ENCODE measurements around the gene PYGO2. TPM values are rescaled to one million over a fixed set of nuclear protein-coding genes. Genes with fewer than 3 reads are reported as not detected.
A peak's percentile ranks its signal among the peaks of the same experiment; 100 is the strongest.

PYGO2 gene
- total RNA-seq, 4 donors from 2014 or later = 14.4 to 18.8 (median 17.5) TPM

- 2% methylated on average over 9 to 11 of the region's 36 CpGs for WGBS, 2 donors
- Histone ChIP-seq H3K36me3 (no peaks in the 10 kb centered on the region), H3K9me3 (no peaks in the 10 kb centered on the region), H3K4me3 (peak overlapping the region; percentile 49 to 75 (median 68)), H3K4me1 (peaks cover 52 to 77% (median 52%) of the 10 kb centered on the region in 3 donors), H3K27ac (peak overlapping the region; percentile 97 to 99 (median 98)), H3K27me3 (no peaks in the 10 kb centered on the region)
- intact Hi-C loops (cut with DNase I) = no loop called here
- DNase-seq = peak; percentile 56
- TF ChIP-seq CTCF (IDR thresholded peaks at IDR 0.05) (peak in 3 of 6 experiments; percentile 32 to 40 (median 36)), POLR2A (IDR thresholded peaks at IDR 0.05) (peak in 2 of 4 donors; percentile 40 to 73)
Observed at GRCh38 chr1:154937085-154937987, 24.2 kb downstream of the PYGO2 start.

GRCh38 chr1:154936555-154937084, 25.0 kb downstream of the PYGO2 start, which contains the start of gene PMVK:
Gene PMVK, minus strand, starts transcription at chr1:154936719. Its CDS starts 34 bp downstream, at chr1:154936685.
- H3K4me3 ChIP-seq = peak within 1 kb of the TSS; percentile 49 to 75 (median 68)
- TF ChIP-seq CTCF (IDR thresholded peaks at IDR 0.05) (peak in 4 of 6 experiments; percentile 14 to 43 (median 28)), POLR2A (IDR thresholded peaks at IDR 0.05) (peak in 3 of 4 donors; percentile 18 to 69 (median 46))
- no peaks in the 10 kb centered on the region for H3K27me3 ChIP-seq
- H3K4me1 ChIP-seq = peaks cover 45 to 77% (median 47%) of the 10 kb centered on the region in 3 donors
- 0% methylated on average over 3 to 12 of the region's 45 CpGs for WGBS, 2 donors
- peaks cover 0 to under 1% (median 0%) of the 10 kb centered on the region in 3 donors for H3K36me3 ChIP-seq
- DNase-seq = peak; percentile 86
- peak within 1 kb of the TSS; percentile 97 to 99 (median 98) for H3K27ac ChIP-seq
- intact Hi-C loops (cut with DNase I) = no loop called here
- H3K9me3 ChIP-seq = no peaks in the 10 kb centered on the region

GRCh38 chr1:154935749-154936554, 25.6 kb downstream of the PYGO2 start:
- no peak for DNase-seq
- WGBS, 2 donors = 37 to 41% methylated on average over 16 to 24 of the region's 27 CpGs

GRCh38 chr1:154934358-154934948, 27.1 kb downstream of the PYGO2 start:
- H3K4me3 ChIP-seq = no peak overlapping the region
- no peak for DNase-seq
- intact Hi-C loops (cut with DNase I) = no loop called here
- TF ChIP-seq CTCF (IDR thresholded peaks at IDR 0.05) (no peak), POLR2A (IDR thresholded peaks at IDR 0.05) (no peak)
- no peak overlapping the region for H3K27ac ChIP-seq
- 88 to 100% methylated on average over 2 to 4 of the region's 5 CpGs for WGBS, 2 donors
- H3K4me1 ChIP-seq = peaks cover 24 to 56% (median 26%) of the 10 kb centered on the region in 3 donors
- H3K9me3 ChIP-seq = no peaks in the 10 kb centered on the region
- H3K27me3 ChIP-seq = no peaks in the 10 kb centered on the region
- peaks cover 0 to 22% (median 9%) of the 10 kb centered on the region in 3 donors for H3K36me3 ChIP-seq

More at GRCh38 chr1:154935749-154936554, 25.6 kb downstream of the PYGO2 start:
- H3K27ac ChIP-seq = peak overlapping the region; percentile 97 to 99 (median 98)
- TF ChIP-seq CTCF (IDR thresholded peaks at IDR 0.05) = no peak
- no peak for TF ChIP-seq POLR2A (IDR thresholded peaks at IDR 0.05)
- H3K4me1 ChIP-seq = peaks cover 38 to 71% (median 41%) of the 10 kb centered on the region in 3 donors
- H3K4me3 ChIP-seq = peak overlapping the region; percentile 49 to 75 (median 68)
- peaks cover 0 to 7% (median 4%) of the 10 kb centered on the region in 3 donors for H3K36me3 ChIP-seq
- H3K27me3 ChIP-seq = no peaks in the 10 kb centered on the region
- no peaks in the 10 kb centered on the region for H3K9me3 ChIP-seq
- intact Hi-C loops (cut with DNase I) = no loop called here
